GM19328 (cell line): ENCODE data around the gene DHCR7.

Source experiments
- ATAC-seq: cut with Tn5 transposase; IDR thresholded peaks from one replicate; pipeline ENCODE4 v1.9.1; 2021; ENCODE audit warnings: mild to moderate bottlenecking, moderate library complexity; ENCODE audit not compliant: unreplicated experiment

DHCR7 gene

DNA sequence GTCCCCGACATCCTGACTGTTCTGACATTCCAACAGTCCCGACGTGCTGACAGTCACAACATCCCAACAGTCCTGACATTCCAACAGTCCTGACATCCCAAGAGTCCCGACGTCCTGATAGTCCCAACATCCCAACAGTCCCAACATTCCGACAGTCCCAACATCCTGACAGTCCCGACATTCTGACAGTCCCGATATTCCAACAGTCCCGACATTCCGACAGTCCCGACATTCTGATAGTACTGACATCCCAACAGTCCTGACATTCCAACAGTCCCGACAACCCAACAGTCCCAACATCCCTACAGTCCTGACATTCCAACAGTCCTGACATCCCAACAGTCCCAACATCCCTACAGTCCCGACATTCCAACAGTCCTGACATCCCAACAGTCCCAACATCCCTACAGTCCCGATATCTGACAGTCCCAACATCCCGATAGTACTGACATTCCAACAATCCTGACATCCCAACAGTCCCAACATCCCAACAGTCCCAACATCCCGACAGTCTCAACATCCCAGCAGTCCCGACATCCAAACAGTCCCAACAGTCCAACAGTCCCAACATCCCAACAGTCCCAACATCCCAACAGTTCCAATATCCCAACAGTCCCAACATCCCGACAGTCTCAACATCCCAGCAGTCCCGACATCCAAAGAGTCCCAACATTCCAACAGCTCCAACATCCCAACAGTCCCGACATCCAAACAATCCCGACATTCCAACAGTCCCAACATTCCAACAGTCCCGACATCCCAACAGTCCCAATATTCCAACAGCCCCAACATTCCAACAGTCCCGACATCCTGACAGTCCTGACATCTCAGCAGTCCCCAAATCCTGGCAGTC, 60.2 kb downstream of the DHCR7 start:
- no peak for ATAC-seq

DNA sequence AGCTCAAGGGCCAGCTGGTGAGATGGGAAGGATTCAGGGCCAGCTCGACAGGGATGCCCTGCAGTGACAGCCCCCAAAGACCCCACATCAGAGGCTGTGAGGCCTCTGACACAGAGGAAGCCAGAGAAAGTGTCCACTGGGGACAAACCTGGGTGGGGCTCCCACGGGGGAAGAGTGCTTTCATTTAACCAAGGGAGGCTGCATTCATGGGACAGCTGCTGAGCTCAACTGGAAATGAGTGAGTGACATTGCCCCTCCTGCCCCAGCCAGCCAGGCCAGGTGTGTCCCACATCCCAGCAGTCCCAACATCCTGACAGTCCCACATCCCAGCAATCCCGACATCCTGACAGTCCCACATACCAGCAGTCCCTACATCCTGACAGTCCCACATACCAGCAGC, 61.0 kb downstream of the DHCR7 start:
- ATAC-seq, result no peak

- no peak for ATAC-seq
These were observed 62.0 kb downstream of the DHCR7 start for GRCh38 chr11:71386202-71386601.

GRCh38 chr11:71385091-71385490, 63.1 kb downstream of the DHCR7 start:
- no peak for ATAC-seq

DNA sequence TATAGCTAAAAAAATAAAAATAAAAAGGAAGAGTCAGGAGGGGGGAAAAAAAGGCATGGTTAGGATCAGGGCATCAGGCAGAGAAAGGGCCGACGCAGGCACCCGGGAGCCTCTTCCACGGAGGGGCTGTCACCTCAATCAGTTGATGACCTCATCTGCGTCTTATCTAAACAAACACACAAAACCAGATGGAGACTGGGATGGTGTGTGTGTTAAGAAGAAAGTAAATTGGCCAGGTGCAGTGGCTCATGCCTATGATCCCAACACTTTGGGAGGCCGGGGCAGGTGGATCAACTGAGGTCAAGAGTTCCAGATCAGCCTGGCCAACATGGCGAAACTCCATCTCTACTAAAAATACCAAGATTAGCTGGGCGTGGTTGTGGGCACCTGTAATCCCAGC, 63.6 kb downstream of the DHCR7 start:
- ATAC-seq, result no peak
